Measurements from ENCODE around the gene GPR107.
A peak's percentile ranks its signal among the peaks of the same experiment; 100 is the strongest.

The GPR107 gene

GRCh38 chr9:130042885-130043653 is 10.6 kb upstream of the GPR107 start, which contains the start of gene FNBP1:
FNBP1 (minus strand) TSS chr9:130043189; CDS start chr9:130042975, 214 bp downstream.
- DNase-seq (ENCODE audit: low spot score): peak; percentile 95

GRCh38 chr9:130043654-130044623 is 9.8 kb upstream of the GPR107 start:
- TF ChIP-seq CTCF (IDR thresholded peaks at IDR 0.05; ENCODE audit: extremely low read depth, missing control alignments): no peak
- DNase-seq (ENCODE audit: low spot score): no peak

More at GRCh38 chr9:130042885-130043653, 10.6 kb upstream of the GPR107 start, which contains the start of gene FNBP1:
- no peak for TF ChIP-seq CTCF (IDR thresholded peaks at IDR 0.05; ENCODE audit: extremely low read depth, missing control alignments)

GRCh38 chr9:130045725-130046450 is 7.8 kb upstream of the GPR107 start:
- TF ChIP-seq CTCF (IDR thresholded peaks at IDR 0.05; ENCODE audit: extremely low read depth, missing control alignments): no peak
- no peak for DNase-seq (ENCODE audit: low spot score)

DNA sequence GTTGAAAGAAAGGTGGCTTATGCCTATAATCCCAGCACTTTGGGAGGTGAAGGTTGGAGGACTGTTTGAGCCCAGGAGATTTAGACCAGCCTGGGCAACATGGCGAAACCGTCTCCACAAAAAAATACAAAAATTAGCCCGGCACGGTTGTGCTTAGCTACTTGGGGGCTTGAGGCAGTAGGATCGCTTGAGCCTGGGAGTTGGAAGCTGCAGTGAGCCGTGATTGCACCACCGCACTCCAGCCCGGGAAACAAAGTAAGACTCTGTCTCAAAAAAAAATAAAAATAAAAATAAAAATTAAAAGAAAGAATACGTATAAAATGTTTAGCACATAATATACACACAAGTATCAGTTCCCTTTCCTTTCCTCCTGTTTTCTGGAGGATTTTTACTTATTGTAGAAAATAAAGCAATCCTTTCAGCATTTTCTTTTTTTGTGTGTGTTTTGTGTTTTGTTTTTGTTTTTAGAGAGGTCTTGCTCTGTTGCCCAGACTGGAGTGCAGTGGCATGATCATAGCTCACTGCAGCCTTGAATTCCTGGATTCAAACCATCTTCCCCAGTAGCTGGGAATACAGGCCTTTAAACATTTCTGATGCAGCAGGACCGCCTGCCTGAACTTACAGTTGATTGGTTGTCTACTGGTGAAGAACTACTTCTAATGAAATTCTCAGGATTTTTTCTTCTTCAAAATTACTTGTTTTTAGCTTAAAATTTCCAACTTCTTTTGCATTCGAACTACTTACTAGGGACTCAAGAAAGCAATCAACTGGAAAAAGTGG is 4.1 kb upstream of the GPR107 start:
- TF ChIP-seq CTCF (IDR thresholded peaks at IDR 0.05; ENCODE audit: extremely low read depth, missing control alignments): no peak
- DNase-seq (ENCODE audit: low spot score): no peak

- no peak for DNase-seq (ENCODE audit: low spot score)
- no peak for TF ChIP-seq CTCF (IDR thresholded peaks at IDR 0.05; ENCODE audit: extremely low read depth, missing control alignments)
These were observed 3.2 kb upstream of the GPR107 start for GRCh38 chr9:130050462-130050861.

DNA sequence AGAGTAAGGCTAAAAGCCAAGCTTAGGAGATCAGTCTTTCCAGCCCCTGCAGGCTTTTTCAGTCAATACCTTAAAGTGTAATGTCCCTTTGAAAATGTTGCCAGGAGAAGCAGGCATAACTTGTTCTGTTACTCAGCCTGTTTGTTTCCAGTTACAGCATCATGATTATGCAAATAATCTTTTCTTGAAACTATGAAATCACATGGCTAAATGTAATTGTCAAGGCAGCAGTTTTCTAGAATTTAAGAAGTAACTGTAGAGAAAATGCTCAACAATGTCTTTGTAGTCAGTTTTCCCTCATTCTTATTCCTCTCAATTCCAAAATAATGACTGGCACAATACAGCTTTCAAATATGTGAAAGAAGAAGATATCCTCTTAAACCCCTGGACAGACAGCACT is 1.9 kb upstream of the GPR107 start:
- TF ChIP-seq CTCF (IDR thresholded peaks at IDR 0.05; ENCODE audit: extremely low read depth, missing control alignments): no peak
- peak; percentile 48 for DNase-seq (ENCODE audit: low spot score)

All from GM20000 (cell line).